ENCODE measurements around the gene OMP.
A peak's percentile ranks its signal among the peaks of the same experiment; 100 is the strongest.

Gene OMP

DNA sequence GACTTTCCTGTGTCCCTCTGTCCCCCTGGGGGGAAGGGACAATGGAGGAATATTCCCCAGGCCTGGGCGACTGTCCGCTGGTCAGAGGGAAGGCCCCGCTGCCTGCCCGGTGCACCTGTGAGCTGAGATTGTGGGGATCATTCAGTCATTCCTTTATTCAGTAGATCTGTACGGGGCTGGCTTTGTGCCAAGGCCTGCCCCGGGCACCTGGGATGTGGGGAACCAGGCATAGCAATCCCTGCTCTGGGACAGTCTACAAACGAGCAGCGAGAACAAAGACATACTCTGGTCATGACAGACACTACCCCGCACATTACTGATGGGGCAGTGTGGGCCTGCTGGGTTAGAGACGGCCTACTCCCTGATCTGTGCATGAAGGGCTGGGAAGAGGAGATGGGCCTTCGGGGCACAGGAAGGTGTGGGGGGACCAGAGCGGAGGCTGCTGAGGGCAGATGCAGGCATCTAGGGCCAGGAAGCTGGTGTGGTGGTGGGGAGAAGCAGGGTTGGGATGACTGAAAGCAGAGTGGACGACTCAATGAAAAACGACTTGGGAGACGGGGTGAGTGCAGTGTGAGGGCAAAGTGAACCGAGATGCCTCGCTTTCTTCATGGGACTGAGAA lies 23.6 kb downstream of the OMP start:
- Histone ChIP-seq H3F3A (ENCODE audit: insufficient read depth, low read length) (peaks cover 10% of the 10 kb centered on the region; the same call in 1 of the 2 replicates), H3K27ac (ENCODE audit: low read length) (no peak overlapping the region), H3K27me3 (replicated peaks; ENCODE audit: insufficient read depth, low read length) (no peaks in the 10 kb centered on the region), H2AFZ (ENCODE audit: low read length) (peak overlapping the region; percentile 91; the same call in 1 of the 2 replicates), H4K20me1 (ENCODE audit: insufficient read depth, low read length) (no peaks in the 10 kb centered on the region), H3K79me2 (ENCODE audit: low read length) (peaks cover 12% of the 10 kb centered on the region; the same call in 1 of the 2 replicates), H3K4me3 (ENCODE audit: low read length) (no peak overlapping the region), H3K9me3 (replicated peaks; ENCODE audit: insufficient read depth, low read length) (no peaks in the 10 kb centered on the region), H3K4me2 (ENCODE audit: low read depth, low read length) (no peak overlapping the region), H3K9me2 (replicated peaks; ENCODE audit: insufficient read depth, low read length) (no peaks in the 10 kb centered on the region), H3K9ac (ENCODE audit: low read length) (no peak overlapping the region), H3K4me1 (ENCODE audit: low read length) (peaks cover 15% of the 10 kb centered on the region), H3K36me3 (replicated peaks; ENCODE audit: insufficient read depth, low read length) (no peaks in the 10 kb centered on the region)
- TF ChIP-seq EZH2 (optimal IDR thresholded peaks at IDR 0.05; ENCODE audit: low read depth, low read length) (no peak), EZH2phosphoT487 (IDR thresholded peaks at IDR 0.05; ENCODE audit: low read length) (no peak)
- TF ChIP-seq, protein P1, sequence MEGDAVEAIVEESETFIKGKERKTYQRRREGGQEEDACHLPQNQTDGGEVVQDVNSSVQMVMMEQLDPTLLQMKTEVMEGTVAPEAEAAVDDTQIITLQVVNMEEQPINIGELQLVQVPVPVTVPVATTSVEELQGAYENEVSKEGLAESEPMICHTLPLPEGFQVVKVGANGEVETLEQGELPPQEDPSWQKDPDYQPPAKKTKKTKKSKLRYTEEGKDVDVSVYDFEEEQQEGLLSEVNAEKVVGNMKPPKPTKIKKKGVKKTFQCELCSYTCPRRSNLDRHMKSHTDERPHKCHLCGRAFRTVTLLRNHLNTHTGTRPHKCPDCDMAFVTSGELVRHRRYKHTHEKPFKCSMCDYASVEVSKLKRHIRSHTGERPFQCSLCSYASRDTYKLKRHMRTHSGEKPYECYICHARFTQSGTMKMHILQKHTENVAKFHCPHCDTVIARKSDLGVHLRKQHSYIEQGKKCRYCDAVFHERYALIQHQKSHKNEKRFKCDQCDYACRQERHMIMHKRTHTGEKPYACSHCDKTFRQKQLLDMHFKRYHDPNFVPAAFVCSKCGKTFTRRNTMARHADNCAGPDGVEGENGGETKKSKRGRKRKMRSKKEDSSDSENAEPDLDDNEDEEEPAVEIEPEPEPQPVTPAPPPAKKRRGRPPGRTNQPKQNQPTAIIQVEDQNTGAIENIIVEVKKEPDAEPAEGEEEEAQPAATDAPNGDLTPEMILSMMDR (IDR thresholded peaks at IDR 0.05; ENCODE audit: low read length) = no peak
- DNase-seq = no peak

DNA sequence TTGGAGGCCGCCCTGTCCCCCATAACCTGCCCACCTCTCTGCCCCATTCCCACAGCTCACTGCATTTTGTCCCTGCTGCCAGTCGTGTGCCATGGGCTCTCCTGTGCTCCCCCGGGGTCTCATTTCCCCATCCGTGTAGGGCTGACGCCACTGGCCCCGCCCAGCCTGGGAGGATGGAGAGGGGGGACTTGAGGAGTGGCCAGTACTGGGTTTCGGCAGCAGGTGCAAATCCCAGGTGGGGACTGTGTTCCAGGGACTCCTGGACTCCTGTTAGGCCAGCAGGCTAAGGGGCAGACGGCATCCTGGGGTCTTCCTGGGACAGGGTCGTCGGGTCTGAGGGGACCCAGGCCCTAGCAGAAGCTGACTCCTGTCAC lies 24.2 kb downstream of the OMP start:
- Histone ChIP-seq H3K9ac (ENCODE audit: low read length) (peak overlapping the region; percentile 67; the same call in 1 of the 2 replicates), H3K9me2 (replicated peaks; ENCODE audit: insufficient read depth, low read length) (no peaks in the 10 kb centered on the region), H3K4me1 (ENCODE audit: low read length) (peaks cover 14% of the 10 kb centered on the region), H3K4me3 (ENCODE audit: low read length) (peak overlapping the region; percentile 75), H3K79me2 (ENCODE audit: low read length) (peaks cover 12% of the 10 kb centered on the region; the same call in 1 of the 2 replicates), H3K4me2 (ENCODE audit: low read depth, low read length) (peak overlapping the region; percentile 91), H3K9me3 (replicated peaks; ENCODE audit: insufficient read depth, low read length) (no peaks in the 10 kb centered on the region), H3K36me3 (replicated peaks; ENCODE audit: insufficient read depth, low read length) (no peaks in the 10 kb centered on the region), H3K27me3 (replicated peaks; ENCODE audit: insufficient read depth, low read length) (no peaks in the 10 kb centered on the region), H2AFZ (ENCODE audit: low read length) (peak overlapping the region; percentile 91), H3F3A (ENCODE audit: insufficient read depth, low read length) (peaks cover 10% of the 10 kb centered on the region; the same call in 1 of the 2 replicates), H4K20me1 (ENCODE audit: insufficient read depth, low read length) (no peaks in the 10 kb centered on the region), H3K27ac (ENCODE audit: low read length) (peak overlapping the region; percentile 81; the same call in 1 of the 2 replicates)
- TF ChIP-seq EZH2phosphoT487 (IDR thresholded peaks at IDR 0.05; ENCODE audit: low read length) (no peak), EZH2 (optimal IDR thresholded peaks at IDR 0.05; ENCODE audit: low read depth, low read length) (no peak)
- TF ChIP-seq, protein P1 (IDR thresholded peaks at IDR 0.05; ENCODE audit: low read length) = no peak
- DNase-seq = no peak

DNA sequence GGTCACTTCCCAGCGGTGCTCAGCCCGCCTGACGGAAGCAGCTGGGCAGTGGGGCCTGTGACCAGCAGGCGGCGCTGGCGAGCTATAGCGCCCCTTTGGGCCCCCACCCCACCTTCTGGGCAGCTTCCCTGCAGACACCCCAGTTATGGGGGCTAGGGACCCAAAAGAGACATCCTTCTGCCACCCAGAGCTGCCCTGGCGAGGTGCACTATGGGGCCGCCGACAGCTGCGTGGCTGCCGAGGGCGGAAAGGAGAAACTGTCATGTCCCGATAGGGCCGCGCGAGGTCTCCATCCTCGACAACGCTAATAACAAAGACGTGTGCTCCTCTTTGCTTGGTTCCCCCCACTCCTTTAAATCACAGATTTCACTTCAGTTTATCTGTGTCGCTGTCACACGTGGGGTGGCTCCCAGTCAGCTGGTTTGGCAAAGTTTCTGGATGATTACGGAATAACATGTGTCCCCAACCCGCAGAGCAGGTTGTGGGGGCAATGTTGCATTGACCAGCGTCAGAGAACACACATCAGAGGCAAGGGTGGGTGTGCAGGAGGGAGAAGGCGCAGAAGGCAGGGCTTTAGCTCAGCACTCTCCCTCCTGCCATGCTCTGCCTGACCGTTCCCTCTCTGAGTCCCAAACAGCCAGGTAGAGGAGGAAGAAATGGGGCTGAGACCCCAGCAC lies 24.7 kb downstream of the OMP start:
- H3K4me1 ChIP-seq (ENCODE audit: low read length) = peaks cover 14% of the 10 kb centered on the region
- H2AFZ ChIP-seq (ENCODE audit: low read length) = peak overlapping the region; percentile 91
- peak; percentile 74 for DNase-seq

More for the DNA sequence above, 24.7 kb downstream of the OMP start:
- Histone ChIP-seq H3K9me2 (replicated peaks; ENCODE audit: insufficient read depth, low read length) (no peaks in the 10 kb centered on the region), H3K4me3 (ENCODE audit: low read length) (peak overlapping the region; percentile 75), H3K27me3 (replicated peaks; ENCODE audit: insufficient read depth, low read length) (no peaks in the 10 kb centered on the region), H3K9ac (ENCODE audit: low read length) (peak overlapping the region; percentile 67; the same call in 1 of the 2 replicates), H3K27ac (ENCODE audit: low read length) (peak overlapping the region; percentile 81), H3K4me2 (ENCODE audit: low read depth, low read length) (peak overlapping the region; percentile 91), H3K9me3 (replicated peaks; ENCODE audit: insufficient read depth, low read length) (no peaks in the 10 kb centered on the region), H3F3A (ENCODE audit: insufficient read depth, low read length) (peaks cover 10% of the 10 kb centered on the region; the same call in 1 of the 2 replicates), H3K79me2 (ENCODE audit: low read length) (peaks cover 12% of the 10 kb centered on the region; the same call in 1 of the 2 replicates), H3K36me3 (replicated peaks; ENCODE audit: insufficient read depth, low read length) (no peaks in the 10 kb centered on the region), H4K20me1 (ENCODE audit: insufficient read depth, low read length) (no peaks in the 10 kb centered on the region)
- TF ChIP-seq, protein P1 (IDR thresholded peaks at IDR 0.05; ENCODE audit: low read length) = peak; percentile 99
- no peak for TF ChIP-seq EZH2phosphoT487 (IDR thresholded peaks at IDR 0.05; ENCODE audit: low read length)

Measured in MM.1S (cell line).